Spleen (tissue), 11 donors: ENCODE measurements around the gene USP7. TPM values are rescaled to one million over a fixed set of nuclear protein-coding genes. Genes with fewer than 3 reads are reported as not detected.
A peak's percentile ranks its signal among the peaks of the same experiment; 100 is the strongest.

Experiments
- DNase-seq: peaks from one replicate; pipeline ENCODE4 v3.0.0-alpha.2; 2020
- H3K27ac ChIP-seq, 8 donors: fragments of 200-600 bp; sonication (generic) in 7 of 8; 1 replicate in 4 of 8; 2 replicates in 4 of 8; pipeline versions ENCODE4 v1.5.0 to v1.8.0; 2016 to 2021; ENCODE audit warnings: inconsistent platforms in 4 of 8, mild to moderate bottlenecking in 4 of 8, moderate library complexity in 1 of 8
- H3K27me3 ChIP-seq, 7 donors: fragments of 200-600 bp; sonication (generic) in 6 of 7; replicated peaks in 1 of 7; 1 replicate in 4 of 7; 2 replicates in 3 of 7; pipeline versions ENCODE4 v1.5.0 to v1.8.0; 2016 to 2021; ENCODE audit warnings: inconsistent platforms in 3 of 7, mild to moderate bottlenecking in 1 of 7
- H3K36me3 ChIP-seq, 6 donors: fragments of 200-600 bp; sonication (generic) in 5 of 6; 1 replicate in 4 of 6; 2 replicates in 2 of 6; pipeline versions ENCODE4 v1.5.0 to v1.8.0; 2016 to 2021; ENCODE audit warnings: inconsistent platforms in 2 of 6
- H3K4me1 ChIP-seq, 6 donors: fragments of 200-600 bp; sonication (generic) in 5 of 6; 1 replicate in 3 of 6; 2 replicates in 3 of 6; pipeline versions ENCODE4 v1.5.0 to v1.8.0; 2016 to 2021; ENCODE audit warnings: inconsistent platforms in 3 of 6
- H3K4me3 ChIP-seq, 8 donors: fragments of 200-600 bp; sonication (generic) in 7 of 8; 1 replicate in 4 of 8; 2 replicates in 4 of 8; pipeline versions ENCODE4 v1.5.0 to v1.8.0; 2016 to 2021; ENCODE audit warnings: inconsistent platforms in 4 of 8, mild to moderate bottlenecking in 4 of 8, moderate library complexity in 2 of 8
- H3K9me3 ChIP-seq, 8 donors: fragments of 200-600 bp; sonication (generic) in 7 of 8; 1 replicate in 4 of 8; 2 replicates in 4 of 8; pipeline versions ENCODE4 v1.5.0 to v1.8.0; 2016 to 2021; ENCODE audit warnings: inconsistent platforms in 4 of 8
- POLR2A ChIP-seq, 3 donors: fragments of 450-650 bp; IDR thresholded peaks; one replicate each; pipeline ENCODE4 v1.5.1; 2017; ENCODE audit warnings: antibody characterized with exemption in 3 of 3, mild to moderate bottlenecking in 1 of 3
- POLR2AphosphoS5 ChIP-seq, 3 donors: sonication (generic); formaldehyde crosslinking; IDR thresholded peaks; one replicate each; pipeline ENCODE4 v1.5.1; 2017; ENCODE audit warnings: antibody characterized with exemption in 3 of 3
- WGBS, 5 donors: extraction: QIAGEN DNeasy Blood & Tissue Kit in 3 of 5; methylation state at CpG; one replicate each; pipeline versions ENCODE4 v1.1.5 to v1.1.7; 2013 to 2018; 5-methylcytosine and 5-hydroxymethylcytosine counted together
- intact Hi-C: fragments of 100-400 bp; cut with DNase I; formaldehyde crosslinking; loops from one replicate; pipeline ENCODE4 v1.15.0; 2023; ENCODE audit warnings: low total_unique reads
- polyA plus RNA-seq, 3 donors: library from polyadenylated mRNA; stranded (reverse); fragments of 200-250 nt; gene quantifications; one replicate each; pipeline ENCODE4 v1.2.1, GENCODE V29; 2013
- total RNA-seq, 7 donors: library from RNA; depleted of rRNA in 3 of 7; stranded (reverse); fragments of >200 nt in 3 of 7; fragmentation: NEBNext Ultra II Directional in 4 of 7; extraction: Animal tissue kit (Norgen Biotek cat#: 25700) in 4 of 7; gene quantifications; one replicate each; pipeline versions ENCODE4 v1.1.0 to v1.2.1, GENCODE V29; 2016 to 2021
- TF ChIP-seq, protein P1 (sequence below), 11 experiments: fragments of 200-600 bp in 7 of 11; fragments of 450-650 bp in 4 of 11; sonication (generic) in 4 of 11; IDR thresholded peaks in 8 of 11; conservative IDR thresholded peaks in 3 of 11; 1 replicate in 7 of 11; 2 replicates in 4 of 11; pipeline versions ENCODE4 v1.4.0 to v1.8.0; 2016 to 2021; ENCODE audit warnings: antibody characterized with exemption in 11 of 11, inconsistent platforms in 4 of 11, mild to moderate bottlenecking in 1 of 11
- donor health status: healthy with polysubstance abuse.
- donor health status: DM: no; HTN: no; CAD: no; lungs with moderate emphysema.
- donor health status: DM: no; HTN: no; CAD: no.
- donor health status: Bipolar disorder and iron deficiency.
- donor health status: healthy.
- donor health status: DM: no; HTN: no; CAD: no.
- donor health status: DM: yes; HTN: yes; CAD: no.

The USP7 gene
- total and polyA plus RNA-seq, 10 donors, result 26.1 to 145 (median 126) TPM

GRCh38 chr16:8910811-8911210 is 52.9 kb downstream of the USP7 start:
- Histone ChIP-seq H3K27ac (no peak overlapping the region), H3K27me3 (no peaks in the 10 kb centered on the region), H3K4me1 (peaks cover 0 to 9% (median 2%) of the 10 kb centered on the region in 6 donors), H3K36me3 (peaks cover 0 to 100% (median 95%) of the 10 kb centered on the region in 6 donors), H3K9me3 (no peaks in the 10 kb centered on the region), H3K4me3 (no peak overlapping the region)
- WGBS, 5 donors, result 88 to 96% (median 93%) methylated on average over 1 of the region's 1 CpG
- TF ChIP-seq, protein P1, sequence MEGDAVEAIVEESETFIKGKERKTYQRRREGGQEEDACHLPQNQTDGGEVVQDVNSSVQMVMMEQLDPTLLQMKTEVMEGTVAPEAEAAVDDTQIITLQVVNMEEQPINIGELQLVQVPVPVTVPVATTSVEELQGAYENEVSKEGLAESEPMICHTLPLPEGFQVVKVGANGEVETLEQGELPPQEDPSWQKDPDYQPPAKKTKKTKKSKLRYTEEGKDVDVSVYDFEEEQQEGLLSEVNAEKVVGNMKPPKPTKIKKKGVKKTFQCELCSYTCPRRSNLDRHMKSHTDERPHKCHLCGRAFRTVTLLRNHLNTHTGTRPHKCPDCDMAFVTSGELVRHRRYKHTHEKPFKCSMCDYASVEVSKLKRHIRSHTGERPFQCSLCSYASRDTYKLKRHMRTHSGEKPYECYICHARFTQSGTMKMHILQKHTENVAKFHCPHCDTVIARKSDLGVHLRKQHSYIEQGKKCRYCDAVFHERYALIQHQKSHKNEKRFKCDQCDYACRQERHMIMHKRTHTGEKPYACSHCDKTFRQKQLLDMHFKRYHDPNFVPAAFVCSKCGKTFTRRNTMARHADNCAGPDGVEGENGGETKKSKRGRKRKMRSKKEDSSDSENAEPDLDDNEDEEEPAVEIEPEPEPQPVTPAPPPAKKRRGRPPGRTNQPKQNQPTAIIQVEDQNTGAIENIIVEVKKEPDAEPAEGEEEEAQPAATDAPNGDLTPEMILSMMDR (IDR thresholded peaks at IDR 0.05 in 8 of 11, conservative IDR thresholded peaks at IDR 0.05 in 3 of 11), result no peak
- TF ChIP-seq POLR2A (IDR thresholded peaks at IDR 0.05) (no peak), POLR2AphosphoS5 (IDR thresholded peaks at IDR 0.05) (no peak)
- intact Hi-C loops, result no loop called here
- DNase-seq, result no peak

- Histone ChIP-seq H3K4me1 (peaks cover 0 to 9% (median 2%) of the 10 kb centered on the region in 6 donors), H3K27ac (peak overlapping the region in 1 of 8 donors; percentile 25), H3K4me3 (no peak overlapping the region), H3K9me3 (no peaks in the 10 kb centered on the region), H3K36me3 (peaks cover 3 to 100% (median 95%) of the 10 kb centered on the region in 6 donors), H3K27me3 (no peaks in the 10 kb centered on the region)
- no peak for DNase-seq
- intact Hi-C loops, result no loop called here
- 72 to 82% (median 77%) methylated on average over 8 of the region's 8 CpGs for WGBS, 5 donors
- peak in 1 of 3 donors; percentile 10 for TF ChIP-seq POLR2AphosphoS5 (IDR thresholded peaks at IDR 0.05)
- no peak for TF ChIP-seq POLR2A (IDR thresholded peaks at IDR 0.05)
- TF ChIP-seq, protein P1 (IDR thresholded peaks at IDR 0.05 in 8 of 11, conservative IDR thresholded peaks at IDR 0.05 in 3 of 11), result no peak
Measured at GRCh38 chr16:8908810-8909468, 54.8 kb downstream of the USP7 start.

DNA sequence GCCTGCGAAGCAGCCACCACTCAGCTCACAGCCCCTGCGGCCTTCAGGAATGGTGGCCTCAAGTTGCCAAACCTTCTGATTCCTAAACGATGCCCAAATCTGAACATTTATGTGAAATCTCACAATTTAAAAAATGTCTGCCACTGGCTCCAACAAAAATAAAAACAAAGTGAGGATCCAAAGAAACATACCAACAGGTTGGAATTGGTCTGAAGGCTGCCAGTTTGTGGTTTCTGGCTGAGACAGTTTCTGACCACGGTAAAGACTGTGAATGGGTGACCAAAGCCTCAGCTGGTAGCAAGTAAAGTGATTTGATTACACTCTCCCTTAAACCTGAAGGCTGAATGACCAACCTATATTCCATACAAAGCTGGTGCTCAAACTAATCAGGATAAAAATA is 56.6 kb downstream of the USP7 start:
- H3K27me3 ChIP-seq, result no peaks in the 10 kb centered on the region
- H3K27ac ChIP-seq, result no peak overlapping the region
- no peaks in the 10 kb centered on the region for H3K9me3 ChIP-seq
- intact Hi-C loops, result no loop called here
- TF ChIP-seq POLR2AphosphoS5 (IDR thresholded peaks at IDR 0.05) (peak in 1 of 3 donors; percentile 33), POLR2A (IDR thresholded peaks at IDR 0.05) (no peak)
- TF ChIP-seq, protein P1 (IDR thresholded peaks at IDR 0.05 in 8 of 11, conservative IDR thresholded peaks at IDR 0.05 in 3 of 11), result no peak
- no peak for DNase-seq
- H3K4me3 ChIP-seq, result no peak overlapping the region
- peaks cover 0 to 9% (median 2%) of the 10 kb centered on the region in 6 donors for H3K4me1 ChIP-seq
- 54 to 92% (median 76%) methylated on average over 4 of the region's 4 CpGs for WGBS, 5 donors
- peaks cover 6 to 100% (median 96%) of the 10 kb centered on the region in 6 donors for H3K36me3 ChIP-seq

DNA sequence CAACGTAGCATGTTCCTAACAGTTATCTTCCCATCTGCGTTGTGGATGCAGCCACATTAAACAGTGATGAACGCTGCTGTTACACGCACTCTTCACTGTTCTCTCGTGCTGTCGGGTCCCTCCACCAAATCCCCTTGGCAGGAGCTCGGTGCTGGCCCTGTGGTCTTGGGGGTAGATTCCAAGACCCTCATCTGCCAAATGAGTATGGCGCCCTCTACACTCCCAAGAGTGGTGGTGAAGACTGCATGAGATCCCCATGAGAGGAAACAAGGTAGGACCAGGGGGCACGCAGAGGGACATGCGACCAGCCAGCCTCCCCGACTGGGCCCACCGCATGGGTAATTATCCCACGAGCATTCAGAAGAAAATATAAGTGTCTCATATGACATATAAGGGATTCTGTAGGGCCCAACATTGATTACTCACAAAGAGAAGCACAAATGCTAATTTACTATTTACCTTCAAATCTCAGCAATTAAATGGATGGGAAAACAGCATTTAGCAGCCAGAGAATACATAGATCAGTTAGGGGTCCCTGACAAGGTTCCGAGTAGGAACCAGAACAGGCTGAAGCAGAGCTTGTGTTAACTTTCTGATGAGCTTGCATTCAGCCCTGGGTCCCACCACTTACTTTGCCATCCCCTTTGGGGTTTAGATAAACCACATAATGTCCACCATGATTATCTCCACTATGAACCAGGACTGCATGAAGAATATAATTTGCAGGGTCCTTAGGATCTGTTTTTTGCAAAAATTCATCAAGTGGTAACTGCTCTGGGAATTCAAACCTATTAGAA is 57.7 kb downstream of the USP7 start:
- Histone ChIP-seq H3K4me3 (no peak overlapping the region), H3K27me3 (no peaks in the 10 kb centered on the region), H3K9me3 (no peaks in the 10 kb centered on the region), H3K4me1 (peaks cover 0 to 9% (median 2%) of the 10 kb centered on the region in 6 donors), H3K27ac (no peak overlapping the region), H3K36me3 (peaks cover 9 to 100% (median 96%) of the 10 kb centered on the region in 6 donors)
- WGBS, 5 donors, result 85 to 91% (median 89%) methylated on average over 14 of the region's 14 CpGs
- intact Hi-C loops, result no loop called here
- TF ChIP-seq POLR2A (IDR thresholded peaks at IDR 0.05) (no peak), POLR2AphosphoS5 (IDR thresholded peaks at IDR 0.05) (no peak)
- TF ChIP-seq, protein P1 (IDR thresholded peaks at IDR 0.05 in 8 of 11, conservative IDR thresholded peaks at IDR 0.05 in 3 of 11), result no peak
- no peak for DNase-seq
